HepG2 (cell line): Measurements from ENCODE around the gene PLD1. TPM values are rescaled to one million over a fixed set of nuclear protein-coding genes. Genes with fewer than 3 reads are reported as not detected.

Experiments used
- ATAC-seq: fragments of 200-7000 bp; cut with Tn5 transposase; 3 replicates; pipeline ENCODE4 v1.9.1; 2020; ENCODE audit warnings: mild to moderate bottlenecking, moderate library complexity
- BruUV-seq: library from RNA; stranded (reverse); fragments of 400-500 nt; replicated peaks from 2 replicates; lab custom pipeline; 2021; lab: Mats Ljungman, UMichigan
- CTCF ChIA-PET: fragments of 300-600 bp; formaldehyde crosslinking; extraction: SDS; loops from one replicate; lab custom pipeline; 2021; ENCODE audit warnings: low total read pairs, inconsistent platforms, low intra/inter-chr PET ratio; lab: Yijun Ruan, JAX
- POLR2A ChIA-PET: fragments of 350-600 bp; sonication (Branson Sonifier 250); formaldehyde crosslinking; loops from one replicate; lab custom pipeline; 2020; ENCODE audit warnings: antibody characterized with exemption, inconsistent platforms; lab: Yijun Ruan, JAX
- DNase-seq: peaks from one replicate; pipeline ENCODE4 v3.0.0-alpha.2; 2015; ENCODE audit warnings: low spot score
- FAIRE-seq: peaks from 3 replicates; lab custom pipeline; 2011; peaks lifted over from hg19 to GRCh38; lab: Jason Lieb, UNC
- H2AFZ ChIP-seq: one replicate; pipeline ENCODE4 v1.6.1; 2011; ENCODE audit warnings: low read length, inconsistent platforms
- H3K27ac ChIP-seq: fragments of 300-600 bp; 3 replicates; pipeline ENCODE4 v1.8.0; 2011; ENCODE audit warnings: mixed run types, mild to moderate bottlenecking, mixed read lengths, low read length, inconsistent platforms; ENCODE audit not compliant: insufficient read depth; ENCODE audit errors: extremely low read length
- H3K27me3 ChIP-seq, 2 experiments: fragments of 200-600 bp in 1 of 2; 2 replicates in 1 of 2; 3 replicates in 1 of 2; pipeline versions ENCODE4 v1.6.0 to v1.8.0; 2011; ENCODE audit warnings: low read length in 2 of 2, mild to moderate bottlenecking in 2 of 2, moderate library complexity in 2 of 2, inconsistent platforms in 1 of 2; ENCODE audit not compliant: insufficient read depth in 2 of 2, control insufficient read depth in 1 of 2
- H3K36me3 ChIP-seq, 2 experiments: fragments of 200-600 bp in 1 of 2; replicated peaks in 1 of 2; 2 replicates in 1 of 2; 3 replicates in 1 of 2; pipeline versions ENCODE4 v1.5.1 to v1.8.0; 2011; ENCODE audit warnings: low read length in 2 of 2, inconsistent platforms in 1 of 2; ENCODE audit not compliant: insufficient read depth in 2 of 2, control insufficient read depth in 1 of 2
- H3K4me1 ChIP-seq: 2 replicates; pipeline ENCODE4 v1.5.1; 2012; ENCODE audit warnings: low read length, inconsistent platforms; ENCODE audit not compliant: insufficient read depth
- H3K4me2 ChIP-seq: 2 replicates; pipeline ENCODE4 v1.6.0; 2011; ENCODE audit warnings: low read depth, low read length, inconsistent platforms
- H3K4me3 ChIP-seq, 3 experiments: fragments of 200-600 bp in 1 of 3; sonication (generic), shearing (Covaris generic) in 1 of 3; replicated peaks in 1 of 3; 2 replicates each; pipeline ENCODE4 v1.5.1; 2011 to 2016; ENCODE audit warnings: low read length in 3 of 3, inconsistent platforms in 2 of 3, low read depth in 2 of 3, mild to moderate bottlenecking in 2 of 3, control low read depth in 1 of 3, mixed read lengths in 1 of 3; ENCODE audit not compliant: insufficient read depth in 1 of 3
- H3K79me2 ChIP-seq: one replicate; pipeline ENCODE4 v1.6.1; 2011; ENCODE audit warnings: low read length, inconsistent platforms; ENCODE audit not compliant: insufficient read depth
- H3K9ac ChIP-seq: 2 replicates; pipeline ENCODE4 v1.6.0; 2011; ENCODE audit warnings: mild to moderate bottlenecking, low read depth, low read length, inconsistent platforms; ENCODE audit not compliant: insufficient read depth
- H3K9me3 ChIP-seq: 2 replicates; pipeline ENCODE4 v1.5.1; 2012; ENCODE audit warnings: mild to moderate bottlenecking, low read length
- H4K20me1 ChIP-seq: 2 replicates; pipeline ENCODE4 v1.6.0; 2011; ENCODE audit warnings: inconsistent platforms, mild to moderate bottlenecking, low read length, moderate library complexity; ENCODE audit not compliant: insufficient read depth
- ATAD3A ChIP-seq: sonication (generic); formaldehyde crosslinking; IDR thresholded peaks from 2 replicates; pipeline ENCODE4 v1.4.0; 2020; ENCODE audit warnings: missing genetic modification reagents
- CCAR2 ChIP-seq: fragments of 200-400 bp; formaldehyde crosslinking; optimal IDR thresholded peaks from 2 replicates; pipeline ENCODE3; 2018; ENCODE audit warnings: low read depth, mild to moderate bottlenecking, low read length, moderate library complexity
- CREB1 ChIP-seq, 2 experiments: fragments of 450-650 bp in 1 of 2; IDR thresholded peaks; 2 replicates each; pipeline ENCODE4 v1.6.1; 2016 to 2017; ENCODE audit warnings: control low read depth in 1 of 2, mild to moderate bottlenecking in 1 of 2, missing compliant biosample characterization in 1 of 2, missing genetic modification characterization in 1 of 2
- HHEX ChIP-seq: IDR thresholded peaks from 2 replicates; pipeline ENCODE4 v1.6.1; 2016; ENCODE audit warnings: control low read depth
- HNF4G ChIP-seq, 2 experiments: sonication (generic) in 1 of 2; formaldehyde crosslinking in 1 of 2; IDR thresholded peaks; 2 replicates each; pipeline versions ENCODE4 v1.4.0 to v1.6.1; 2011 to 2020; ENCODE audit warnings: borderline replicate concordance in 2 of 2, low read depth in 2 of 2, mild to moderate bottlenecking in 2 of 2, low read length in 1 of 2, missing genetic modification reagents in 1 of 2, moderate library complexity in 1 of 2
- HOXA3 ChIP-seq: sonication (generic); formaldehyde crosslinking; IDR thresholded peaks from 2 replicates; pipeline ENCODE4 v1.5.0; 2020; ENCODE audit warnings: missing genetic modification reagents
- KDM4B ChIP-seq: sonication (generic); formaldehyde crosslinking; IDR thresholded peaks from 2 replicates; pipeline ENCODE4 v1.4.0; 2020; ENCODE audit warnings: missing genetic modification reagents
- PHF20 ChIP-seq: sonication (generic); formaldehyde crosslinking; IDR thresholded peaks from 2 replicates; pipeline ENCODE4 v1.5.0; 2020; ENCODE audit warnings: mild to moderate bottlenecking, missing genetic modification reagents
- RARG ChIP-seq: sonication (generic); formaldehyde crosslinking; IDR thresholded peaks from 2 replicates; pipeline ENCODE4 v1.4.0; 2020; ENCODE audit warnings: low read depth, mild to moderate bottlenecking, missing genetic modification reagents
- ZFYVE20 ChIP-seq: sonication (generic); formaldehyde crosslinking; IDR thresholded peaks from 2 replicates; pipeline ENCODE4 v1.8.0; 2023; ENCODE audit warnings: low read depth, mild to moderate bottlenecking, moderate library complexity, missing genetic modification reagents, borderline replicate concordance
- in situ Hi-C: cut with HindIII; loops from 2 replicates; pipeline ENCODE4 v1.10.0; 2017; ENCODE audit warnings: low pct_unique_long_range_greater_than_20kb; ENCODE audit not compliant: extremely low pct_ligation_motif_present
- intact Hi-C: fragments of 100-400 bp; cut with micrococcal nuclease; formaldehyde crosslinking; loops from one replicate; pipeline ENCODE4 v1.10.0; 2022; ENCODE audit not compliant: unreplicated experiment
- polyA plus RNA-seq, 8 experiments: library from polyadenylated mRNA; depleted of rRNA in 3 of 8; stranded (reverse) in 7 of 8; unstranded in 1 of 8; fragments of >200 nt; fragmentation: Illumina TruSeq in 4 of 8; extraction: Trizol in 4 of 8; gene quantifications; 2 replicates each; pipeline versions ENCODE4 v1.2.1 to v1.2.3, GENCODE V29; 2011 to 2016; ENCODE audit warnings: low read depth in 4 of 8, missing spikeins in 1 of 8, mixed read lengths in 1 of 8; ENCODE audit not compliant: insufficient read depth in 1 of 8
- total RNA-seq, 5 experiments: library from RNA; depleted of rRNA; stranded (reverse); fragments of >200 nt; fragmentation: Illumina TruSeq; extraction: Trizol; gene quantifications; 2 replicates each; pipeline ENCODE4 v1.2.3, GENCODE V29; 2016; ENCODE audit warnings: low read depth in 1 of 5
- TF ChIP-seq, protein P1 (sequence below): sonication (generic); formaldehyde crosslinking; IDR thresholded peaks from 2 replicates; pipeline ENCODE4 v1.4.0; 2020; ENCODE audit warnings: mild to moderate bottlenecking, missing genetic modification reagents
- TF ChIP-seq, protein P2 (sequence below): sonication (generic); formaldehyde crosslinking; IDR thresholded peaks from 2 replicates; pipeline ENCODE4 v1.4.0; 2020; ENCODE audit warnings: missing genetic modification reagents
- TF ChIP-seq, protein P3 (sequence below): sonication (generic); formaldehyde crosslinking; IDR thresholded peaks from 2 replicates; pipeline ENCODE4 v1.5.0; 2020; ENCODE audit warnings: missing genetic modification reagents
- TF ChIP-seq, protein P4 (sequence below): sonication (generic); formaldehyde crosslinking; conservative IDR thresholded peaks from 2 replicates; pipeline ENCODE4 v1.8.0; 2022; ENCODE audit warnings: mild to moderate bottlenecking, moderate library complexity, missing genetic modification reagents

Gene PLD1
- total and polyA plus RNA-seq, 2 of the 13 experiments (the other 11 are each of a cell fraction or from before 2014, with no cell fraction given), result 27.1 to 59.4 TPM

DNA sequence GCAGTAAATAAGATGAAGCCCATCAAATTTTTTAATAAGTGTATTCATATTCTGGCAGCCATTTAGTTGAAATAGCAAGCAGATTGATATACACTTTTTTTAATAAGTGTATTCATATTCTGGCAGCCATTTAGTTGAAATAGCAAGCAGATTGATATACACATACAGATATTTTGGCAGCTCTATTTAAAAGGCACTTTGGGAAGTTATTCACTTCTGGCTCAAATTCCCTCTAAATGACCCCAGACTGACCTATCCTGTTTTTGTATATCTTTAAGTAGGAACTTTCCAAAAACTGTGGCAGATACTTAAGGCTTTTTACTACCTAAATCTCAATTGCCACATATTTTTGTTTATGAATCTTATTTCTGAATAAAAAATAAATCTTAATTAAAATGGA lies 122.3 kb downstream of the PLD1 start:
- ChIA-PET POLR2A (no interaction called here), CTCF (no interaction called here)
- TF ChIP-seq RARG (CRISPR knock-in tag) (no peak), KDM4B (CRISPR knock-in tag) (no peak)
- TF ChIP-seq, protein P1, sequence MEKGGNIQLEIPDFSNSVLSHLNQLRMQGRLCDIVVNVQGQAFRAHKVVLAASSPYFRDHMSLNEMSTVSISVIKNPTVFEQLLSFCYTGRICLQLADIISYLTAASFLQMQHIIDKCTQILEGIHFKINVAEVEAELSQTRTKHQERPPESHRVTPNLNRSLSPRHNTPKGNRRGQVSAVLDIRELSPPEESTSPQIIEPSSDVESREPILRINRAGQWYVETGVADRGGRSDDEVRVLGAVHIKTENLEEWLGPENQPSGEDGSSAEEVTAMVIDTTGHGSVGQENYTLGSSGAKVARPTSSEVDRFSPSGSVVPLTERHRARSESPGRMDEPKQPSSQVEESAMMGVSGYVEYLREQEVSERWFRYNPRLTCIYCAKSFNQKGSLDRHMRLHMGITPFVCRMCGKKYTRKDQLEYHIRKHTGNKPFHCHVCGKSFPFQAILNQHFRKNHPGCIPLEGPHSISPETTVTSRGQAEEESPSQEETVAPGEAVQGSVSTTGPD, result no peak
- H3K27me3 ChIP-seq, result no peaks in the 10 kb centered on the region
- no peaks in the 10 kb centered on the region for H3K4me1 ChIP-seq
- peaks cover 13 to 71% of the 10 kb centered on the region in 2 experiments for H3K36me3 ChIP-seq
- DNase-seq, result no peak
- H3K9me3 ChIP-seq, result no peaks in the 10 kb centered on the region
- ATAC-seq, result no peak
- in situ Hi-C loops, result no loop called here
- no peak overlapping the region for H3K4me3 ChIP-seq
- BruUV-seq, result no TSS peak
- intact Hi-C loops, result no loop called here
- no peak overlapping the region for H3K27ac ChIP-seq
- H2AFZ ChIP-seq, result no peak overlapping the region
- H3K79me2 ChIP-seq, result no peaks in the 10 kb centered on the region
- H4K20me1 ChIP-seq, result no peaks in the 10 kb centered on the region
- H3K9ac ChIP-seq, result no peak overlapping the region
- FAIRE-seq, result no peak
- H3K4me2 ChIP-seq, result no peak overlapping the region

DNA sequence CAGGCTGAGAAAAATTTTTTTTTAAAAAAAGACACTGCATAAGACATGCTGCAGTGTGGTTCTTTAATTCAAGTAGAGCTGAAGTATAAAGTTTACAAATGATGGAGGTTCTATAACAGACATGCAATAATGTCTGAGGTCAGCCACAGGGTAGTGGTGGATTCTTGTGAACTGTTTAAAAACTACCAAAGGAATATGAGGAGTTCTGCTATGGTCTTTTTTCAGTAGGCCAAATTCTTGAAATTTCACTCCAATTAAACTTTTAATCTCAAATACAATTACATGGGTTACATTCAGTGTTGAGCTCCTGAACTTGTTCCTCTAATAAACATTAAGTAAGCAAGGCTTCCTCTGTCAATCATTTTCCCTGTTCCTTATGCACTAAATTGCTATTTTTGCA lies 122.7 kb downstream of the PLD1 start:
- Histone ChIP-seq H3K79me2 (no peaks in the 10 kb centered on the region), H2AFZ (no peak overlapping the region), H3K9ac (no peak overlapping the region), H3K27ac (no peak overlapping the region), H3K9me3 (no peaks in the 10 kb centered on the region), H3K27me3 (no peaks in the 10 kb centered on the region), H4K20me1 (no peaks in the 10 kb centered on the region), H3K4me1 (no peaks in the 10 kb centered on the region), H3K36me3 (peaks cover 13 to 71% of the 10 kb centered on the region in 2 experiments), H3K4me2 (no peak overlapping the region), H3K4me3 (no peak overlapping the region)
- intact Hi-C loops (no loop called here), in situ Hi-C loops (no loop called here)
- no peak for ATAC-seq
- no peak for DNase-seq
- no TSS peak for BruUV-seq
- ChIA-PET POLR2A (no interaction called here), CTCF (no interaction called here)
- no peak for FAIRE-seq
- TF ChIP-seq HNF4G (IDR thresholded peaks at IDR 0.05; ENCODE audit: borderline replicate concordance, low read depth, low read length), result no peak
- no peak for TF ChIP-seq HNF4G (CRISPR knock-in tag; IDR thresholded peaks at IDR 0.05; ENCODE audit: borderline replicate concordance, low read depth)
- TF ChIP-seq, protein P2, sequence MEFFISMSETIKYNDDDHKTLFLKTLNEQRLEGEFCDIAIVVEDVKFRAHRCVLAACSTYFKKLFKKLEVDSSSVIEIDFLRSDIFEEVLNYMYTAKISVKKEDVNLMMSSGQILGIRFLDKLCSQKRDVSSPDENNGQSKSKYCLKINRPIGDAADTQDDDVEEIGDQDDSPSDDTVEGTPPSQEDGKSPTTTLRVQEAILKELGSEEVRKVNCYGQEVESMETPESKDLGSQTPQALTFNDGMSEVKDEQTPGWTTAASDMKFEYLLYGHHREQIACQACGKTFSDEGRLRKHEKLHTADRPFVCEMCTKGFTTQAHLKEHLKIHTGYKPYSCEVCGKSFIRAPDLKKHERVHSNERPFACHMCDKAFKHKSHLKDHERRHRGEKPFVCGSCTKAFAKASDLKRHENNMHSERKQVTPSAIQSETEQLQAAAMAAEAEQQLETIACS (CRISPR knock-in tag), result no peak
- TF ChIP-seq ZFYVE20 (CRISPR knock-in tag), result no peak
- TF ChIP-seq, protein P3, sequence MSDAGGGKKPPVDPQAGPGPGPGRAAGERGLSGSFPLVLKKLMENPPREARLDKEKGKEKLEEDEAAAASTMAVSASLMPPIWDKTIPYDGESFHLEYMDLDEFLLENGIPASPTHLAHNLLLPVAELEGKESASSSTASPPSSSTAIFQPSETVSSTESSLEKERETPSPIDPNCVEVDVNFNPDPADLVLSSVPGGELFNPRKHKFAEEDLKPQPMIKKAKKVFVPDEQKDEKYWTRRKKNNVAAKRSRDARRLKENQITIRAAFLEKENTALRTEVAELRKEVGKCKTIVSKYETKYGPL (CRISPR knock-in tag), result no peak
- TF ChIP-seq CCAR2, result no peak
- TF ChIP-seq HHEX (CRISPR knock-in tag), result no peak
- no peak for TF ChIP-seq CREB1 (IDR thresholded peaks at IDR 0.05)
- no peak for TF ChIP-seq CREB1 (CRISPR knock-in tag; IDR thresholded peaks at IDR 0.05)
- TF ChIP-seq PHF20, result no peak
- TF ChIP-seq HOXA3 (CRISPR knock-in tag), result no peak
- no peak for TF ChIP-seq ATAD3A (CRISPR knock-in tag)
- TF ChIP-seq, protein P4, sequence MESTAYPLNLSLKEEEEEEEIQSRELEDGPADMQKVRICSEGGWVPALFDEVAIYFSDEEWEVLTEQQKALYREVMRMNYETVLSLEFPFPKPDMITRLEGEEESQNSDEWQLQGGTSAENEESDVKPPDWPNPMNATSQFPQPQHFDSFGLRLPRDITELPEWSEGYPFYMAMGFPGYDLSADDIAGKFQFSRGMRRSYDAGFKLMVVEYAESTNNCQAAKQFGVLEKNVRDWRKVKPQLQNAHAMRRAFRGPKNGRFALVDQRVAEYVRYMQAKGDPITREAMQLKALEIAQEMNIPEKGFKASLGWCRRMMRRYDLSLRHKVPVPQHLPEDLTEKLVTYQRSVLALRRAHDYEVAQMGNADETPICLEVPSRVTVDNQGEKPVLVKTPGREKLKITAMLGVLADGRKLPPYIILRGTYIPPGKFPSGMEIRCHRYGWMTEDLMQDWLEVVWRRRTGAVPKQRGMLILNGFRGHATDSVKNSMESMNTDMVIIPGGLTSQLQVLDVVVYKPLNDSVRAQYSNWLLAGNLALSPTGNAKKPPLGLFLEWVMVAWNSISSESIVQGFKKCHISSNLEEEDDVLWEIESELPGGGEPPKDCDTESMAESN (CRISPR knock-in tag), result no peak
